OCI-LY1 (cell line): ENCODE data around the gene MICU1.
A peak's percentile ranks its signal among the peaks of the same experiment; 100 is the strongest.

Source experiments
- H2AFZ ChIP-seq: fragments of 200-600 bp; sonication (generic), shearing (Covaris generic); 2 replicates; pipeline ENCODE4 v1.6.0; 2014; ENCODE audit warnings: antibody characterized with exemption, mild to moderate bottlenecking, low read length
- H3F3A ChIP-seq: fragments of 200-600 bp; sonication (generic), shearing (Covaris generic); 2 replicates; pipeline ENCODE4 v1.6.0; 2014; ENCODE audit warnings: mild to moderate bottlenecking, antibody characterized with exemption, low read length, moderate library complexity; ENCODE audit not compliant: insufficient read depth
- H3K27ac ChIP-seq: fragments of 200-600 bp; sonication (generic); 2 replicates; pipeline ENCODE4 v1.5.1; 2014; ENCODE audit warnings: low read length, mixed run types, mild to moderate bottlenecking, low read depth; ENCODE audit not compliant: poor library complexity, severe bottlenecking
- H3K27me3 ChIP-seq: fragments of 200-600 bp; sonication (generic); 2 replicates; pipeline ENCODE4 v1.6.0; 2014; ENCODE audit warnings: antibody characterized with exemption, mild to moderate bottlenecking, low read length, moderate library complexity; ENCODE audit not compliant: insufficient read depth
- H3K36me3 ChIP-seq: fragments of 200-600 bp; sonication (generic); 2 replicates; pipeline ENCODE4 v1.6.1; 2014; ENCODE audit warnings: mild to moderate bottlenecking, antibody characterized with exemption, low read length, moderate library complexity, mixed read lengths; ENCODE audit not compliant: insufficient read depth
- H3K4me1 ChIP-seq: fragments of 200-600 bp; sonication (generic); 2 replicates; pipeline ENCODE4 v1.5.1; 2014; ENCODE audit warnings: mild to moderate bottlenecking, low read length, moderate library complexity; ENCODE audit not compliant: insufficient read depth, severe bottlenecking
- H3K4me2 ChIP-seq: fragments of 200-600 bp; sonication (generic), shearing (Covaris generic); 2 replicates; pipeline ENCODE4 v1.6.1; 2014; ENCODE audit warnings: low read length
- H3K4me3 ChIP-seq: fragments of 200-600 bp; sonication (generic); 2 replicates; pipeline ENCODE4 v1.5.1; 2014; ENCODE audit warnings: low read length, low read depth, mild to moderate bottlenecking, mixed read lengths; ENCODE audit not compliant: poor library complexity, severe bottlenecking
- H3K79me2 ChIP-seq: fragments of 200-600 bp; shearing (Covaris generic); 2 replicates; pipeline ENCODE4 v1.6.1; 2016; ENCODE audit warnings: mixed run types, low read length, mixed read lengths; ENCODE audit not compliant: insufficient read depth
- H3K9ac ChIP-seq: fragments of 200-600 bp; sonication (generic), shearing (Covaris generic); 2 replicates; pipeline ENCODE4 v1.6.1; 2014; ENCODE audit warnings: mild to moderate bottlenecking, low read length, mixed read lengths
- H3K9me2 ChIP-seq: fragments of 200-600 bp; sonication (generic), shearing (Covaris generic); 2 replicates; pipeline ENCODE4 v1.6.1; 2014; ENCODE audit warnings: low read depth, mild to moderate bottlenecking, low read length, mixed read lengths
- H3K9me3 ChIP-seq: fragments of 200-600 bp; shearing (Covaris generic); 2 replicates; pipeline ENCODE4 v1.6.1; 2014; ENCODE audit warnings: low read length, mixed read lengths
- H4K20me1 ChIP-seq: fragments of 200-600 bp; sonication (generic), shearing (Covaris generic); 2 replicates; pipeline ENCODE4 v1.6.0; 2016; ENCODE audit warnings: mild to moderate bottlenecking, low read length; ENCODE audit not compliant: insufficient read depth
- EZH2 ChIP-seq: fragments of 200-600 bp; sonication (generic), shearing (Covaris generic); IDR thresholded peaks from 2 replicates; pipeline ENCODE4 v1.8.0; 2017; ENCODE audit warnings: borderline replicate concordance, mixed run types, mild to moderate bottlenecking, antibody characterized with exemption, low read length, moderate library complexity, mixed read lengths
- TF ChIP-seq, protein P1 (sequence below): fragments of 200-600 bp; sonication (generic), shearing (Covaris generic); IDR thresholded peaks from 2 replicates; pipeline ENCODE4 v1.5.1; 2017; ENCODE audit warnings: mild to moderate bottlenecking, antibody characterized with exemption, low read length, moderate library complexity, mixed read lengths

MICU1 gene

DNA sequence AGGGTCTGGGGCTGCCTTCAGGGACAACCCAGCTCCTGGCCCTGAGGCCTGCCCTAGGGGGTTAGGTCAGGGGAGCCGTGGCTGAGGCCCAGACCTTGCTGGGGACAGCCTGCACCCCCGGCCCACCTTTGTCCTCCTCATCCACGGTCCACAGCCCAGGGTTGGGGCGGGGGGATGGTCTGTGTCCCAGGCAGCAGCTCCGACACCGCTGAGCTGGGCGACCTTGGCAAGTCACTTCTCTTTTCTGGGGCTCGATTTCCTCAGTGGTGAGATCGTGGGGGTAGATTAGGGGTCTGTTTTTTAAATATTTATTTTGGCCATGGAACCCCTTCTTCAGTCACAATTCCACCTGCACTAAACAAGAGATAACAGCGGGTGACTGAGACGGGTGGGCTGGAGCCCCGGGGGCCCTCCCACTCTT lies 302.1 kb downstream of the MICU1 start:
- Histone ChIP-seq H3K27ac (peak overlapping the region; percentile 100), H4K20me1 (no peaks in the 10 kb centered on the region), H3K9ac (peak overlapping the region; percentile 72; the same call in 1 of the 2 replicates), H3K27me3 (no peaks in the 10 kb centered on the region), H2AFZ (no peak overlapping the region), H3K9me2 (no peaks in the 10 kb centered on the region), H3K79me2 (no peaks in the 10 kb centered on the region), H3K4me3 (peak overlapping the region; percentile 7), H3K4me2 (peak overlapping the region; percentile 26; the same call in 1 of the 2 replicates), H3K4me1 (peaks cover 62% of the 10 kb centered on the region), H3K36me3 (no peaks in the 10 kb centered on the region), H3F3A (peaks cover 9% of the 10 kb centered on the region), H3K9me3 (no peaks in the 10 kb centered on the region)
- TF ChIP-seq, protein P1, sequence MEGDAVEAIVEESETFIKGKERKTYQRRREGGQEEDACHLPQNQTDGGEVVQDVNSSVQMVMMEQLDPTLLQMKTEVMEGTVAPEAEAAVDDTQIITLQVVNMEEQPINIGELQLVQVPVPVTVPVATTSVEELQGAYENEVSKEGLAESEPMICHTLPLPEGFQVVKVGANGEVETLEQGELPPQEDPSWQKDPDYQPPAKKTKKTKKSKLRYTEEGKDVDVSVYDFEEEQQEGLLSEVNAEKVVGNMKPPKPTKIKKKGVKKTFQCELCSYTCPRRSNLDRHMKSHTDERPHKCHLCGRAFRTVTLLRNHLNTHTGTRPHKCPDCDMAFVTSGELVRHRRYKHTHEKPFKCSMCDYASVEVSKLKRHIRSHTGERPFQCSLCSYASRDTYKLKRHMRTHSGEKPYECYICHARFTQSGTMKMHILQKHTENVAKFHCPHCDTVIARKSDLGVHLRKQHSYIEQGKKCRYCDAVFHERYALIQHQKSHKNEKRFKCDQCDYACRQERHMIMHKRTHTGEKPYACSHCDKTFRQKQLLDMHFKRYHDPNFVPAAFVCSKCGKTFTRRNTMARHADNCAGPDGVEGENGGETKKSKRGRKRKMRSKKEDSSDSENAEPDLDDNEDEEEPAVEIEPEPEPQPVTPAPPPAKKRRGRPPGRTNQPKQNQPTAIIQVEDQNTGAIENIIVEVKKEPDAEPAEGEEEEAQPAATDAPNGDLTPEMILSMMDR = no peak
- TF ChIP-seq EZH2 = no peak

DNA sequence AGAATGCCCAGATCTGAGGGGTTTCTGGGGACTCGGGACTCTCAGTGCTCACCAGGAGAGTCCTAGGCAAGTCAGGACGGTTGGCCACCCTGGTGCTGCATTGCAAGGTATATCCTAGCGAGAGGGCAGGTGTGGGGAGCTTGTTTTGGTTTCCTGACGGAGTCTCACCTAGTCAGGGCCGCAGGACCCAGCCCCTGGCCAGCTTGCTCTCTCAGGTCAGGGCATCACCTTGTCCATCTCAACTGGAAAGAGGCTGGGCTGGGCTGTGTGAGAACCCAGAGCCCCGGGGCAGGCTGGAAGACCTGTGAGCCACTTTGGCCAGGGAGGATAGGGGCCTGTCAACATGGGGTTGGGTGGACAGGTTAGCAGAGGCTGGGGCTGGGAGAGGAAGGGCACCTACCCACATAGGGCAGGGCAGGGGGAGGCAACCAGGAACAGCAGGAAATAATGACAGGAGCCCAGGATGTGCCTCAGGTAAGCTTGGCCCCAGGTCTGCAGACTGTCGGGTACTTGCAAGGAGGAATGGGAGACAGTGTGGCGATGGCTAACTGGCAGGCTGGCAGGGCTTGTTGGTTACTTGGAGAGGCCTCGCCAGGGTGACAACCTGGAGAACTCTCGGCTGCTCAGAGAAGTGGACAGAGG lies 302.6 kb downstream of the MICU1 start:
- Histone ChIP-seq H3K4me2 (peak overlapping the region; percentile 26; the same call in 1 of the 2 replicates), H3K9ac (peak overlapping the region; percentile 72; the same call in 1 of the 2 replicates)

DNA sequence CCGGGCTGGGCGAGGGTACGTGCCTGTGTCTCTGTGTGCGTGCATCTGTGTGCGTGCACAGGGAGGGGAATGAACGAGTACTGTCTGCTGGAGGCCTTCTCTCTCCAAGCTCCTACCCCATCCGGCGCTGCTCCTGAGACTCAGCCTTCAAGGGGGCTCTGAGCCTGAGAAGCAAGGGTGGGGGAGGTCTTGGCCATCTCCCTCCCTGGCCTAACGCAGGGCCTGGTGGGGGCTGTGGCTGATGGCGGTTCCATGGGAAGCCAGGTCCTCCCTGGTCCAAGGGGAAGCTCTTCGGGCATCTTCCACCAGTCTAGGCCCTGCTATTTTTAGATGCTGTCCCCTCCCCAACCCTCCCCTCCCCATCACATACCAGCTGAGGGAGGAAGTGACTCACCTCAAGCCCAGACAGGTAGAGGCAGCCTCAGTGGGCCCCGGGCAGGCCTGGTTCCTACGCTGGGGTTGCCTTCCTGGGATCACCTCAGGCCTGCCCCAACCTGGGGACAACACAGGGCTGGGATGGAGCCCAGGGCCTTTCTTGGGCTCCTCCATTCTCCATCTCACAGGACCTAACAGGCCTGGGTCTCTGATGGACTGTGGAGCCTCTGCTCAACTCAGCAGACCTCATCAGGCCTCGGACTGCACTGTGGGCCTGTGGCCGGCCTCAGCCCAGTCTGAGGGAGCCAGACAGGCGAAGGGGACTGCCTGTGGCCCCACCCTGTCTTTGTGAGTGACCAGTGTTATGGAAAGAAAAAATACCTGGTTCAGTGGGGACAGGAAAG lies 303.4 kb downstream of the MICU1 start:
- Histone ChIP-seq H3K4me2 (peak overlapping the region; percentile 66; the same call in 1 of the 2 replicates), H3K4me1 (peaks cover 64% of the 10 kb centered on the region), H3K9me2 (no peaks in the 10 kb centered on the region), H3K9me3 (no peaks in the 10 kb centered on the region), H2AFZ (no peak overlapping the region), H3K79me2 (no peaks in the 10 kb centered on the region), H3K9ac (peak overlapping the region; percentile 72; the same call in 1 of the 2 replicates), H3K4me3 (no peak overlapping the region), H3K36me3 (no peaks in the 10 kb centered on the region), H3F3A (peaks cover 9% of the 10 kb centered on the region), H4K20me1 (no peaks in the 10 kb centered on the region), H3K27ac (peak overlapping the region; percentile 100), H3K27me3 (no peaks in the 10 kb centered on the region)
- no peak for TF ChIP-seq EZH2
- TF ChIP-seq, protein P1 = no peak

More for the DNA sequence above, 302.6 kb downstream of the MICU1 start:
- no peak overlapping the region for H2AFZ ChIP-seq
- H3K9me2 ChIP-seq = no peaks in the 10 kb centered on the region
- H3F3A ChIP-seq = peaks cover 9% of the 10 kb centered on the region
- TF ChIP-seq, protein P1 = no peak
- TF ChIP-seq EZH2 = no peak
- H3K4me1 ChIP-seq = peaks cover 62% of the 10 kb centered on the region
- peak overlapping the region; percentile 100 for H3K27ac ChIP-seq
- no peaks in the 10 kb centered on the region for H4K20me1 ChIP-seq
- H3K27me3 ChIP-seq = no peaks in the 10 kb centered on the region
- peak overlapping the region; percentile 7 for H3K4me3 ChIP-seq
- H3K79me2 ChIP-seq = no peaks in the 10 kb centered on the region
- no peaks in the 10 kb centered on the region for H3K9me3 ChIP-seq
- no peaks in the 10 kb centered on the region for H3K36me3 ChIP-seq
